ENCODE data around the gene PSMC5.

The PSMC5 gene

DNA sequence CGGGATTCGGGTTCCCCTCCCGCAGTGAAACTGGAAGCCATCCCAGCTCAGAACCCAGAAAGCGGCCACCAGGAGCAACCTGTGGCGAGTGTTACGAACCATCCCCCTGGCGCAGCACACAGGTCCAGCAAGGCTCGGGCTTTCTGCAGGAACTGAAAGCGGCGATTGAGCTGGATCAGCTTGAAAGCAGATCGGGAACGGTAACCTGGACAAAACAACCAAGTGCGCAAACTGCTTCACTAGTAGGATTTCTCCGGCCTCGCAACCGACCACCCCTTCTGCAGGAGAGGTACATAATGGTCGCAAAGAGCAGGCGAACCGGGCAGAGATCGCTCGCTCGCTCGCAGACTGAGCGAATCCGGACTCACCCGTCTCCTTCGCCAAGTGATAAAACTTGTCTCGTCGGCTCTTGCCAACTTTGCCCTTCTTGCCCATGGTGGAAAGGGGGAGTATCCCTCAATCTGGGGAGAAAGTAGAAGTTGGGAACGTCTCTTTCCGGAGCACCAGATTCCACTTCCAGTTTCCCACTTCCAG, 696 bp upstream of the PSMC5 start:
- TF ChIP-seq, protein P1, sequence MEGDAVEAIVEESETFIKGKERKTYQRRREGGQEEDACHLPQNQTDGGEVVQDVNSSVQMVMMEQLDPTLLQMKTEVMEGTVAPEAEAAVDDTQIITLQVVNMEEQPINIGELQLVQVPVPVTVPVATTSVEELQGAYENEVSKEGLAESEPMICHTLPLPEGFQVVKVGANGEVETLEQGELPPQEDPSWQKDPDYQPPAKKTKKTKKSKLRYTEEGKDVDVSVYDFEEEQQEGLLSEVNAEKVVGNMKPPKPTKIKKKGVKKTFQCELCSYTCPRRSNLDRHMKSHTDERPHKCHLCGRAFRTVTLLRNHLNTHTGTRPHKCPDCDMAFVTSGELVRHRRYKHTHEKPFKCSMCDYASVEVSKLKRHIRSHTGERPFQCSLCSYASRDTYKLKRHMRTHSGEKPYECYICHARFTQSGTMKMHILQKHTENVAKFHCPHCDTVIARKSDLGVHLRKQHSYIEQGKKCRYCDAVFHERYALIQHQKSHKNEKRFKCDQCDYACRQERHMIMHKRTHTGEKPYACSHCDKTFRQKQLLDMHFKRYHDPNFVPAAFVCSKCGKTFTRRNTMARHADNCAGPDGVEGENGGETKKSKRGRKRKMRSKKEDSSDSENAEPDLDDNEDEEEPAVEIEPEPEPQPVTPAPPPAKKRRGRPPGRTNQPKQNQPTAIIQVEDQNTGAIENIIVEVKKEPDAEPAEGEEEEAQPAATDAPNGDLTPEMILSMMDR (IDR thresholded peaks at IDR 0.05; ENCODE audit: borderline replicate concordance, control extremely low read depth, extremely low read depth, insufficient read depth, missing control alignments), result no peak
- no peak for DNase-seq (ENCODE audit: low spot score)
- in situ Hi-C loops (cut with MboI; ENCODE audit: low sequenced_read_pairs, unreplicated experiment), result no loop called here

DNA sequence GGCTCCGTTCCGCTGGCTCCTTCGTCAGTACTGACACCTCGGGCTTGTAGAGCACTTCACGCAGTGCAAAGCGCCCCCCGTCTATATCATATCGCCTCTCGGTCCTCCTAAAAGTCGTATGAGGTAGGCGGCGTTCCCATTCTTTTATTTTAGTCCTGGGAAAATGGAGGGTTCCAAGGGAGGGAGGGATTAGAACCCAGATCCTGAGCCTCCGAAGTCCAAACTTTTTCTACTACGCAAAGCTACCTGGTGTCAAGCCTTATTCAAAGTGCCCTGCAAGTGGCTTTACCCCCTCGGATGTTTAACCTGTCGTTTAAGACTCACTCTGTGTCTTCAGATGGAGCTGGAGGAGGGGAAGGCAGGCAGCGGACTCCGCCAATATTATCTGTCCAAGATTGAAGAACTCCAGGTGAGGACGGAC, 580 bp downstream of the PSMC5 start:
- TF ChIP-seq, protein P1 (IDR thresholded peaks at IDR 0.05; ENCODE audit: borderline replicate concordance, control extremely low read depth, extremely low read depth, insufficient read depth, missing control alignments), result no peak
- no peak for DNase-seq (ENCODE audit: low spot score)
- in situ Hi-C loops (cut with MboI; ENCODE audit: low sequenced_read_pairs, unreplicated experiment), result no loop called here

DNA sequence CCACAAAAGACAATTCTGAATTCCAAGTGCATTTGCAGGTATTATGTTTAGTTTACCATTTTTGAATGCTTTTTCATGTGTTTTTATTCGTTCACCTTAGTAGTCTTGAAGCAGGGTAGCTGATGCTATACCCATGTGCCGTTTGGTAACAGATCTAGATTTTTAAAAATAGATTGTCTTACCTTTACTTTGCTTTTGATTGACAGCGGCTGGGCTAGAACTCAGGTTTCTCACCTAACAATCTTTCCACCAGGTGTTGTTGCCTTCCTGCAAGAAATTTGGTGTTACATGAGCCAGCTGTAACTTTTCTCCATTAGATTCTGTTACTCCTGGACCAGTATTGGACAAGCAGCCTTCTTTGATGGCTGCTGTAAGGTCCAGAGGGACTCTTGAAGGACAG, 1.7 kb downstream of the PSMC5 start:
- TF ChIP-seq, protein P1 (IDR thresholded peaks at IDR 0.05; ENCODE audit: borderline replicate concordance, control extremely low read depth, extremely low read depth, insufficient read depth, missing control alignments), result no peak
- DNase-seq (ENCODE audit: low spot score), result no peak
- in situ Hi-C loops (cut with MboI; ENCODE audit: low sequenced_read_pairs, unreplicated experiment), result no loop called here

DNA sequence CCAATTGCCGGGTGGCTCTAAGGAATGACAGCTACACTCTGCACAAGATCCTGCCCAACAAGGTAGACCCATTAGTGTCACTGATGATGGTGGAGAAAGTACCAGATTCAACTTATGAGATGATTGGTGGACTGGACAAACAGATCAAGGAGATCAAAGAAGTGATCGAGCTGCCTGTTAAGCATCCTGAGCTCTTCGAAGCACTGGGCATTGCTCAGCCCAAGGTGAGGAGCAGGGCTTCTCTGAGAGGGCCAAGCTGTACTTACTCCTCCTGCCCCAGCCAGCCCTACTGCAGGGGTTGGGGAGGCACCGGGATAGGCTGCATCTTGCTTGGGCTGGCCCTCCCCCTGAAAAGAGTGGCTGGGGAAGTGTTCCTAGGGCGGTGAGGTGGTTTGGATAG, 3.0 kb downstream of the PSMC5 start:
- no peak for DNase-seq (ENCODE audit: low spot score)
- in situ Hi-C loops (cut with MboI; ENCODE audit: low sequenced_read_pairs, unreplicated experiment), result no loop called here
- TF ChIP-seq, protein P1 (IDR thresholded peaks at IDR 0.05; ENCODE audit: borderline replicate concordance, control extremely low read depth, extremely low read depth, insufficient read depth, missing control alignments), result no peak

DNA sequence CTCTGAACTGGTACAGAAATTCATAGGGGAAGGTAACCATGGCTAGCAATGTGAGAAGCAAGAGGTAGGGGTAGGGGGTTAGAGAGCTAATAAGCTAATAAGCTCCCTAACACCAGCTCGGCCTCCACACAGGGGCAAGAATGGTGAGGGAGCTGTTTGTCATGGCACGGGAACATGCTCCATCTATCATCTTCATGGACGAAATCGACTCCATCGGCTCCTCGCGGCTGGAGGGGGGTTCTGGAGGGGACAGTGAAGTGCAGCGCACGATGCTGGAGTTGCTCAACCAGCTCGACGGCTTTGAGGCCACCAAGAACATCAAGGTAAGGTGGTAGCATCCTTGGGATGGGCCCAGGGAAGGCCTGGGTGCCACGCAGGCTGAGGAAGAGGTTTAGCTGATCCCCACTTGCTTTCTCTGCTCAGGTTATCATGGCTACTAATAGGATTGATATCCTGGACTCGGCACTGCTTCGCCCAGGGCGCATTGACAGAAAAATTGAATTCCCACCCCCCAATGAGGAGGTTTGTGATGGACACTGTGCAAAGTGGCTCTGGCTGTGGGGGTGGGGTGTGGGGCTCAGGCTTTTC, 3.8 kb downstream of the PSMC5 start:
- in situ Hi-C loops (cut with MboI; ENCODE audit: low sequenced_read_pairs, unreplicated experiment), result no loop called here
- TF ChIP-seq, protein P1 (IDR thresholded peaks at IDR 0.05; ENCODE audit: borderline replicate concordance, control extremely low read depth, extremely low read depth, insufficient read depth, missing control alignments), result no peak
- DNase-seq (ENCODE audit: low spot score), result no peak

DNA sequence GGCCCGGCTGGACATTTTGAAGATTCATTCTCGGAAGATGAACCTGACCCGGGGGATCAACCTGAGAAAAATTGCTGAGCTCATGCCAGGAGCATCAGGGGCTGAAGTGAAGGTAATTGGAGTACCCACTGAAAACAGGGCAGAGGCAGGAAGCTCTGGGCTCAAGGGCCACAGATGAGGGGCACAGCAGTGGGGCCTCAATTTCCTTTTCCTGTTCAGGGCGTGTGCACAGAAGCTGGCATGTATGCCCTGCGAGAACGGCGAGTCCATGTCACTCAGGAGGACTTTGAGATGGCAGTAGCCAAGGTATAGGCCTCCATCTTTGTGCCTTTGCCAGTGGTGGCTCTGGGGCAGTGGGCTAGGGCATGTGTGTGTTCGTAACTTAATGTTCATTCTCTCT, 4.3 kb downstream of the PSMC5 start:
- TF ChIP-seq, protein P1 (IDR thresholded peaks at IDR 0.05; ENCODE audit: borderline replicate concordance, control extremely low read depth, extremely low read depth, insufficient read depth, missing control alignments), result no peak
- DNase-seq (ENCODE audit: low spot score), result no peak
- in situ Hi-C loops (cut with MboI; ENCODE audit: low sequenced_read_pairs, unreplicated experiment), result no loop called here
